PC-9 (cell line): ENCODE results near the gene CHML.

Experiments used
- EZH2 ChIP-seq: fragments of 200-600 bp; sonication (generic); IDR thresholded peaks from 2 replicates; pipeline ENCODE4 v1.8.0; 2017; ENCODE audit warnings: antibody characterized with exemption, low read depth
- TF ChIP-seq, protein P1 (sequence below): fragments of 200-600 bp; sonication (generic); conservative IDR thresholded peaks from 2 replicates; pipeline ENCODE4 v1.6.1; 2017; ENCODE audit warnings: mixed run types, antibody characterized with exemption, mild to moderate bottlenecking, moderate library complexity

DNA sequence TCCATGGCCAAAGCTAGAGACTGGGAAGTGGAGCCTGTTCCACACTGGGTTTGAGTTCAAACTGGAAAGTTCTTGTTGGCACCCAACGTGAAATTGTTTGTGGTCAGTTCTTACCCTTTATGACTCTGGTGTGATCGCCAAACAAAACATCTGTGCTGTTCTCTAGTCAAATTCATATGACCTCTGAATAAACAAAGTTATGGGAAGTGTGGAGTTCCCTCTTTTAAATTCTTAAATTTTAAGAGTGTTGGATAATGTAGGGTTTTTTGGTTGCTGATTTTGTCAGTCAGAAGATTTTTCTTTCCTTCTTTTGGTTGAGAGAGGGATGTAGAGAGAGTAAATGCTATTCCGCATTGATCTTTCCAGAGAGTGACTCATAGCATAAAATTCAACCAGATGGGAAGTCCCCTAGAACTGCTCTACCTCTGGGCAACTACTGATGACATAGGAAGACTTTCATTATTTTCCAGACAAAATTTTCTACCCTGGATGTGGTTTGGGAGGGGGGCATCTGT is 36.4 kb downstream of the CHML start:
- TF ChIP-seq, protein P1, sequence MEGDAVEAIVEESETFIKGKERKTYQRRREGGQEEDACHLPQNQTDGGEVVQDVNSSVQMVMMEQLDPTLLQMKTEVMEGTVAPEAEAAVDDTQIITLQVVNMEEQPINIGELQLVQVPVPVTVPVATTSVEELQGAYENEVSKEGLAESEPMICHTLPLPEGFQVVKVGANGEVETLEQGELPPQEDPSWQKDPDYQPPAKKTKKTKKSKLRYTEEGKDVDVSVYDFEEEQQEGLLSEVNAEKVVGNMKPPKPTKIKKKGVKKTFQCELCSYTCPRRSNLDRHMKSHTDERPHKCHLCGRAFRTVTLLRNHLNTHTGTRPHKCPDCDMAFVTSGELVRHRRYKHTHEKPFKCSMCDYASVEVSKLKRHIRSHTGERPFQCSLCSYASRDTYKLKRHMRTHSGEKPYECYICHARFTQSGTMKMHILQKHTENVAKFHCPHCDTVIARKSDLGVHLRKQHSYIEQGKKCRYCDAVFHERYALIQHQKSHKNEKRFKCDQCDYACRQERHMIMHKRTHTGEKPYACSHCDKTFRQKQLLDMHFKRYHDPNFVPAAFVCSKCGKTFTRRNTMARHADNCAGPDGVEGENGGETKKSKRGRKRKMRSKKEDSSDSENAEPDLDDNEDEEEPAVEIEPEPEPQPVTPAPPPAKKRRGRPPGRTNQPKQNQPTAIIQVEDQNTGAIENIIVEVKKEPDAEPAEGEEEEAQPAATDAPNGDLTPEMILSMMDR, result no peak
- no peak for TF ChIP-seq EZH2
